SIG-M5 (cell line): ENCODE measurements around the gene USP9Y.

ENCODE experiments used
- DNase-seq: peaks from one replicate; lab custom pipeline; 2025; lab: John Stamatoyannopoulos, UW

USP9Y gene

GRCh38 chrY:12765976-12766375, 64.9 kb downstream of the USP9Y start:
- DNase-seq = no peak

- DNase-seq = no peak
Observed at GRCh38 chrY:12784521-12784920, 83.5 kb downstream of the USP9Y start.

- DNase-seq = no peak
Observed at GRCh38 chrY:12793999-12794398, 93.0 kb downstream of the USP9Y start.

GRCh38 chrY:12808046-12808445, 107.0 kb downstream of the USP9Y start:
- no peak for DNase-seq

- DNase-seq = no peak
Observed at GRCh38 chrY:12809034-12809433, 108.0 kb downstream of the USP9Y start.

- DNase-seq = no peak
Observed at GRCh38 chrY:12823408-12823807, 122.4 kb downstream of the USP9Y start.

- no peak for DNase-seq
Observed at GRCh38 chrY:12826791-12827190, 125.8 kb downstream of the USP9Y start.

GRCh38 chrY:12833284-12833683, 132.3 kb downstream of the USP9Y start:
- no peak for DNase-seq

- DNase-seq = no peak
Observed at GRCh38 chrY:12837550-12837949, 136.5 kb downstream of the USP9Y start.

- DNase-seq = no peak
Observed at GRCh38 chrY:12841368-12841767, 140.3 kb downstream of the USP9Y start.

GRCh38 chrY:12846793-12847192, 145.8 kb downstream of the USP9Y start:
- no peak for DNase-seq

- DNase-seq = no peak
Observed at GRCh38 chrY:12855791-12856275, 154.8 kb downstream of the USP9Y start.

GRCh38 chrY:12867960-12868359, 166.9 kb downstream of the USP9Y start:
- DNase-seq = no peak

GRCh38 chrY:12896973-12897372, 195.9 kb downstream of the USP9Y start:
- no peak for DNase-seq

GRCh38 chrY:12898604-12899003, 197.6 kb downstream of the USP9Y start:
- DNase-seq = no peak

GRCh38 chrY:12904618-12905516, 203.8 kb downstream of the USP9Y start, which contains the start of gene DDX3Y:
DDX3Y (plus strand) TSS chrY:12904868; CDS start chrY:12904937, 69 bp downstream.
- no peak for DNase-seq

- DNase-seq = no peak
Observed at GRCh38 chrY:12905517-12905872, 204.5 kb downstream of the USP9Y start.

GRCh38 chrY:12905895-12906294, 204.9 kb downstream of the USP9Y start:
- no peak for DNase-seq
